Islet of Langerhans (tissue), 1 donor: ENCODE results near the gene TP53I13.
"Not testable (repeated sequence)": the region's sequence is repeated elsewhere in the genome, so short reads cannot be mapped to it uniquely, and the experiment has no call there.

ENCODE experiments used
- FAIRE-seq: peaks from one replicate; lab custom pipeline; 2011; peaks lifted over from hg19 to GRCh38; lab: Jason Lieb, UNC

Gene TP53I13, protein sequence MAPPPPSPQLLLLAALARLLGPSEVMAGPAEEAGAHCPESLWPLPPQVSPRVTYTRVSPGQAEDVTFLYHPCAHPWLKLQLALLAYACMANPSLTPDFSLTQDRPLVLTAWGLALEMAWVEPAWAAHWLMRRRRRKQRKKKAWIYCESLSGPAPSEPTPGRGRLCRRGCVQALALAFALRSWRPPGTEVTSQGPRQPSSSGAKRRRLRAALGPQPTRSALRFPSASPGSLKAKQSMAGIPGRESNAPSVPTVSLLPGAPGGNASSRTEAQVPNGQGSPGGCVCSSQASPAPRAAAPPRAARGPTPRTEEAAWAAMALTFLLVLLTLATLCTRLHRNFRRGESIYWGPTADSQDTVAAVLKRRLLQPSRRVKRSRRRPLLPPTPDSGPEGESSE

DNA sequence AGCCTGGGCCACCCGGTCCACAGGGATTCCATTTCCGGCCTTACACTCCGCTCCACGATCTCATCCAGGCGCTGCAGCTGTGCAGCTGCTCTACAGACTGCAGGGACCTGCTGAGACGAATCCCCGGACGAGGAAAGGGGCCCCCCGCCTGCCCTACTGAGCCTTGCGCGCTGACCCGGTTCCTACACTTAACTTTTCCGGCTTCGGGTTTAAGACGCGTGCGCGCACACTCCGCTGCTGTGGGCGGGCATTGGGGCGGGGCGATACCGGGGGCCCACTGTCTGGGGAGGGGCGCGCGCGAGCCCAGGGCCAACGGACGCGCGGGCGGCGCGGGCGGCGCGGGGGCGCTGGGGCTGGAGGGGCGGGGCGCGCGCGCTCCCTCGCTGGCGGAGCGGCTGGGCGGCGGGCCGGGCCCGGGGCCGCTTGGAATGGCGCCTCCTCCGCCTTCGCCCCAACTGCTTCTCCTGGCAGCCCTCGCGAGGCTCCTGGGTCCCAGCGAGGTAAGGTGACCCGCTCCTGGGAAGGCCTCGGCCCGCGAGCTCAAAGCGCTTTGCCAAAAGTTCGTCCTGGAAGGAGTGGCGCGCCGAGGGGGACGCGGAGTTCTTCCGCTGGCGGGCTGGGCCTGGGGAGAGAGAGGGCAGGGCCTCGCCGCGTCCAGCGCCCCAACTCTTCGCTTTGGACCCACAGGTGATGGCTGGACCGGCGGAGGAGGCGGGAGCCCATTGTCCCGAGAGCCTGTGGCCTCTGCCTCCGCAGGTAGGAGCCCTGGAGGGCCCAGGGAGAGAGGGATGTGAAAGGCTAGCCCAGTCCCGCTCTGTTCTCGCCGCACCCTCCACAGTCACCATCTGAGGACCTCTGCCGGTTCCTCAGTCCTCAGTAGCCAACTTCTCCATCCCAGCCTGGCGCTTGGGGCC, at the start of gene TP53I13:
Gene TP53I13, plus strand, starts transcription at position 371 of the 914 bp plus-strand sequence. Its CDS starts 58 bp downstream, at position 429.
- FAIRE-seq = no peak

DNA sequence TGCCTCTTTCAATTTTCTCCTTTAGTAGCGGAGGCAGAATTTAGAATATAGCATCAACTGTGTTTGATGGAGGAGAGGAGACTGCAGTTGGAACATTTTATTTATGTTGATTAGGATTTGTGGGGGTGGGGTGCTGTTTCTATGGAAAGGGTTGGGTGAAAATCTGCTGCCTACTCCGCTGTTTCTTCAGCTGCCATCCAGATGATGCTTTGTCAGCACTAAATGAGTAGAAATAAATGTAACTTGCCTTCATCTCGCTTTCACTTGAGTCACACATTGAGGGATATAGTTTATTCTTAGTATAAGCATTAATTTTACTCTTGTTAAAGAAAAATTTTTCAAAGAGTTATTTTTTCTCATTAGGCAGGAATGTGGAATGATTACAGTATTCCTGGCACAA, 43.8 kb upstream of the TP53I13 start:
- peak; percentile 62 for FAIRE-seq

DNA sequence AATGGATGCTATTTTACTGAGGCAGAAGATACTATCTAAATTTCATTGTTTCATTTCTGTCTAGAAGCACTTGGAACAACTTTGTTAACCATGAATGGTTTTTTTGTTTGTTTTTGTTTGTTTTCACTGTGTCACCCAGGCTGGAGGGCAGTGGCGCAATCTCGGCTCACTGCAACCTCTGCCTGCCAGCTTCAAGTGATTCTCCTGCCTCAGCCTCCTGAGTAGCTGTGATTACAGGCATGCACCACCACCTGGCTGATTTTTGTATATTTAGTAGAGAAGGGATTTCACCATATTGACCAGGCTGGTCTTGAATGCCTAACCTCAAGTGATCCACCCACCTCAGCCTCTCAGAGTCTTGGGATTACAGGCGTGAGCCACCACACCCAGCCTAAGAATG, 42.2 kb upstream of the TP53I13 start:
- no peak for FAIRE-seq

DNA sequence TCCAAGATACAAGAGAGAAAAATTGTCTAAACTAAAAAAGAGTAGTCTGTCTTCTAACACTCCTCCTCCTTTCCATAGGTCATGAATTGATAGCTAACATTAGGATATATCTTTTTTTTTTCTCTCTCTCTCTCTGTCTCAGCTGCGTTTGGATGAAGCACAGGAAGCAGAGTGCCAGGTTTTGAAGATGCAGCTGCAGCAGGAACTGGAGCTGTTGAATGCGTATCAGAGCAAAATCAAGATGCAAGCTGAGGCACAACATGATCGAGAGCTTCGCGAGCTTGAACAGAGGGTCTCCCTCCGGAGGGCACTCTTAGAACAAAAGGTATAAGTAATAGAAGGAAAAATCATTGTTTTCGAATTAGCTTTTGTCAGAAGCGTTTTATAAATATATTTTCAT, 34.5 kb upstream of the TP53I13 start:
- no peak for FAIRE-seq

DNA sequence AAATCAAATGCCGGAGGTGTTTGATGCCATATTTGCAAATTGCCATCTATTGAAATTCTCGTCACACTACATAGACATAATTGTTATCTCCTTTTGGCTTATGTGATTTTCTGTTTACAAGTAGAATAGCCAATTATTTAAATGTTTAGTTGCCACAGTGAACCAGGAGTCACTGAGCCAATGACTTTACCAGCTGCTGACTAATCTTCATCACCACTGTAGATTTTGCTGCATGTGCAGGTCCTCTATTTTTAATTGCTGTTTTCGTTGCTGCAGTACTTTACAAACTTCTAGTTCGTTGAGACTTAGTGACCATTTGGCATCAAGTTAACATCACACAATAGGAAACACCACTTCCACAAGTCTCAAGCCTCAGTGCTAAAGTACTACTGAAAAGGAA, 24.4 kb upstream of the TP53I13 start:
- no peak for FAIRE-seq

DNA sequence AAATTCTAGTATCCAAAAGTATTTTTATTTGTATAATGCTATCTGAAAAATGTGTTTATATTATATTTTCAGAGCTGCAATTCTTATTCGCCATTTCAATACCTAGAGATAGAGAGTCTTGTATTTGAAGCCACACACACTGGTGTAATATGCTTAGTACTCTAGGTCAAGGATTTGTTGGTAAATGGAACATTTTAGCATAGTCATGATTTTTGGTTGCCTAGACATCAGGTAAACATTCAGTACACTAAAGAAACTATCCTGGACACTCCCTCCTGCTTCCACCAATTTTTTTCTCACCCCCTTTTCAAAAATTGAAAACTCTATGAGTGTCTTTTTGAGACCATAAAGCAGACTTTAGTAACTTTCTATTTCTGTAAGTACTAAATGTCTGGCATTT, 22.4 kb upstream of the TP53I13 start:
- no peak for FAIRE-seq

DNA sequence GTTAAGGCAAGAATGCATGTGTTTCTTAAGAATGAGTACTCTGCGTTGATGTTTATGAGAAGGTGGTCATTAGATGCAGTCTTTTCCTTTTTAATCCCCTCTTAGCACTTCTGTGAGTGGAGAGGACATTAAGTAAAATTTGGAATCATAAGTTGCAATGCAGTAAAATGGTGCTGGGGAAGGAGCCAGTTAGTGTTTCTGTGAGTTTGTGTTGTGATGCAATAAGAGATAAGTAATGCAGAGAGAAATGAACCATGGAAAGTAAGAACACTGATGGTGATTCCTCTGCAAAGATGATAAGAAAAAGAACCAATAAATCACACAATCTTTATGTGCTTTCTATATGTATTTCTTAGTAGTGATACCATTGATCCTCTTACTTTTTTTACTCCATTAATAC, 21.7 kb upstream of the TP53I13 start:
- peak; percentile 5 for FAIRE-seq

DNA sequence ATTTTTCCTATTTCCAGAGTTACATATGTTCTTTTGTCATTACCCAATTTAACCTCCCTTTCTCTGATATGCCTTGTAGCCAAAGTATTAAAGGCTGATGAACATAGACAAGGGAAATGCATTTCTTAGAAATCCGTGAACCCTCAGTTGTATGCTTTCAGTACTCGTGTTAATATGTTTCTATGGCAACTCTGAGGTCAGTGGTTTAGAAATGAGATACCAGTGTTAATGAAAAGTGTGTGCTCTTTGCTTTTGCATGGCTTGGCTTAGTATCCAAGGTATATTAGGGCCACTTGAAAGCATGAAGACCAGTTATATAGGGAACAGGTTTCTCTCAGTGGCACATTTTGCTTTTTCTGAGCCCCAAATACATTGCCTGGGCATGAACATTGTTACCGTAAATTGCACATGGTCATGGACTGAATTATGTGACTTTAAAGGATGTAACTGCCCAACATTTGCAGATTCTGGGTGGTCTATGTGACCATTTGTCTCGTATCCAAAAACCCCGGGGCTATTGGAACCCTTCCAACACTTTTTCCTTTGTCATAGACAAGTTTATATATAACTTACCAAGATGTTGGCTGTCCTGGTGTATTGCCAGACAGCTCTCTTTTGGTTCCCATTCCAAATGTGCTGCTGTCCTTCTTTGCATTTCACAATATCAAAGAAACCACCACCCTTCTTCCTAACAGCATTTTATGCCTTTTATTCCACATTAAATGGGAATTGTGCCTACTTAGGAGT, 19.2 kb upstream of the TP53I13 start:
- FAIRE-seq = peak; percentile 98

DNA sequence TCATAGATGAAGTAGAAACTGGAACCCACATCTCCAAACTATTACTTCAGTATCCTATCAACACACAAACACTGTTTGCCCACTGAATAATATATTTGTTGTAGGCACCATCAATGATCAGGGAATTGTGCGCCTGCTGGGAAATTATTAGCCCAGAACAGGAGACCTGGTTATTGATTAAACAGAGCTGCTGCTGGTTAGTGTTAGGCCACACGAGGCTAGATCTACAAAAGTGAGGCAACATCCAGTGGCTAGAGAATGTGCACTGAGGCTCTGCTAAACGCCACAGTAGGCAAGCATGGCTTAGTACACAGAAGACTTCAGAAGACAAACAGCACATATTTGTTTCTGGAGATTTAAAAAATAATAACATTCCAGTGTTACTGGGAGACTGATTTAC, 12.7 kb upstream of the TP53I13 start:
- FAIRE-seq = peak; percentile 76

DNA sequence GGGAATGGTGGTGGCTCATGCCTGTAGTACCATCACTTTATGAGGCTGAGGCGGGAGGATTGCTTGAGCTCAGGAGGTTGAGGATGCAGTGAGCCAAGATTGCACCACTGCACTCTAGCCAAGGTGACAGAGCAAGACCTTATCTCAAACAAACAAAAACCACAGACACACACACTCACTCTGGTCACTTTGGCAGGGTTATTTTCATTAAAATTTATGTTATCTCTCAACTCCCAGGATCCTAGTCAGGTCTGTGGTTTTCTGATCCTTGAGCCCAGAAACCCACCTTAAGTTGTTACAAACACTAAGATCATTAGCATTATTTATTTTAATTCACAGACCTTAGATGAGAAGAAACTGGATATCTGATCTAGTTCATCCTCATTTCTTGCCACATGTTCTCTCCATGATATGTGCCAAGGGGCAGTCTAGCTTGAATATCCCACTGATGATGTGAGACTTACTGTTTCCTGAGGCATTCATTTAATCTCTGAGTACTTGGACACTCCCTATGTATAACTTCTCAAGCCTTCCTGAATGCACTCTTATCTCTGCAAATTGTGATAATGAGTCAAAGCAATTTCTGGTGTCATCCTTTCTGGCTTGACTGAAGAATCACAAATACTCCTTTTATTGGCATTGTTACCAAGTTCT, 11.3 kb upstream of the TP53I13 start:
- no peak for FAIRE-seq

DNA sequence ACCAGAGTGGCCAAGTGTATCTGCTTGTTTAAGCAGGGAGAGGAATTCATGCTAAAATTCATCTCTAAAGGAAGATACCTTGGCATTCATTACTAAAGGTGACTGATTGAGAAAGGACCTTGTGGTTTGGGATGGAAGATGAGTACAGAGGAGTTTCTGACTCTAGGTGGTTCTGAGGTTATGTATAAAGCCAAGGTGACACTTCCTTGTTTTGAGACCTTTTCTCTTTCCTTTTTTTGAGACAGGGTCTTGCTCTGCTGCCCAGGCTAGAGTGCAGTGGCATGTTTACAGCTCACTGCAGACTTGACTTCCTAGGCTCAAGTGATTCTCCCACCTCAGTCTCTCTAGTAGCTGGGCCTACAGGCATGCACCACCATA, 10.8 kb upstream of the TP53I13 start:
- no peak for FAIRE-seq

DNA sequence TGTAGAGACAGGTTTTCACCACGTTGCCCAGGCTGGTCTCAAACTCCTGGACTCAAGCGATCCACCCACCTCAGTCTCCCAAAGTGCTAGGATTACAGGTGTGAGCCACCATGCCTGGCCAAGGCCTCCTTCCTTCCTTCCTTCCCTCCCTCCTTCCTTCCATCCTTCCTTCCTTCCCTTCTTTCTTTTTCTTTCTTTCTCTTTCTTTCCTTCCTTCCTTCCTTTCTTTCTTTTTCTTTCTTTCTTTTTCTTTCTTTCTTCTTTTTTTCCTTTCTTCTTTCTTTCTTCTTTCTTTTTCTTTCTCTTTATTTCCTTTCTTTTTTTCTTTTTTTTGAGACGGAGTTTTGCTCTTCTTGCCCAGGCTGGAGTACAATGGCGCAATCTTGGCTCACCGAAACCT, 10.4 kb upstream of the TP53I13 start:
- FAIRE-seq = not testable (repeated sequence)

DNA sequence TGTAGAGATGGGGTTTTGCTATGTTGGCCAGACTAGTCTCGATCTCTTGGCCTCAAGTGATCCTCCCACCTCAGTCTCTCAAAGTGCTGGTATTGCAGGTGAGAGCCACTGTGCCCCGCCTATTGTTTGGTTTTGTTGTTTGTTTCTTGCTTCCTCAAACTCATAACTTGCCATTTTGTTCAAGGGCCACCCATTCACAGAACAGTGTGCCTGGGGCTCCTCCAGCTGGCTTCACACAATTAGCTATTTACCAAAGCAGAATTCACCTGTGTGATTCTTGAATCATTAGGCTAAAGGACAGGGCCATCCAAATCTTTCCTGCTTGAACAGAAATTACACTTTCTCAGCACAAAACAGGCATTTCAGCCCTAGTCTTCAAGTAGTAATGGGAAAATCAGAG, 8.9 kb upstream of the TP53I13 start:
- no peak for FAIRE-seq

DNA sequence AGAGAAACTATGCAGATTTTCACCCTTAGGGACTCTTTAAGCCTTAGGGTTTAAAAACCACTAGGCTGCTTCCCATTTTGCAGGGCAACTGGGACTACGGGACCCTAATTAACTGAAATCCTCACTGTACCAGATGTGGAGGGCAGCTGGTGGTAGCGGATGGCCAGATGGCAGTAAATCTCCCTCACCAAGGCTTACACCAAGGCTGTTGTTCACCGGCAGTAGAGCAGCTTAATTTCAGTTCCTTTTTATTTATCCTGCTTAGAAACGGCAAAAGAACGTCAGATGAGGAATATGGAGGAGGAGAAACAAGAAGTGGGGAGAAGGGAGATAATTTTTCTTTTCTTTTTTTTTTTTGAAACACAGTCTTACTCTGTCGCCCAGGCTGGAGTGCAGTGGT, 8.2 kb upstream of the TP53I13 start:
- no peak for FAIRE-seq

DNA sequence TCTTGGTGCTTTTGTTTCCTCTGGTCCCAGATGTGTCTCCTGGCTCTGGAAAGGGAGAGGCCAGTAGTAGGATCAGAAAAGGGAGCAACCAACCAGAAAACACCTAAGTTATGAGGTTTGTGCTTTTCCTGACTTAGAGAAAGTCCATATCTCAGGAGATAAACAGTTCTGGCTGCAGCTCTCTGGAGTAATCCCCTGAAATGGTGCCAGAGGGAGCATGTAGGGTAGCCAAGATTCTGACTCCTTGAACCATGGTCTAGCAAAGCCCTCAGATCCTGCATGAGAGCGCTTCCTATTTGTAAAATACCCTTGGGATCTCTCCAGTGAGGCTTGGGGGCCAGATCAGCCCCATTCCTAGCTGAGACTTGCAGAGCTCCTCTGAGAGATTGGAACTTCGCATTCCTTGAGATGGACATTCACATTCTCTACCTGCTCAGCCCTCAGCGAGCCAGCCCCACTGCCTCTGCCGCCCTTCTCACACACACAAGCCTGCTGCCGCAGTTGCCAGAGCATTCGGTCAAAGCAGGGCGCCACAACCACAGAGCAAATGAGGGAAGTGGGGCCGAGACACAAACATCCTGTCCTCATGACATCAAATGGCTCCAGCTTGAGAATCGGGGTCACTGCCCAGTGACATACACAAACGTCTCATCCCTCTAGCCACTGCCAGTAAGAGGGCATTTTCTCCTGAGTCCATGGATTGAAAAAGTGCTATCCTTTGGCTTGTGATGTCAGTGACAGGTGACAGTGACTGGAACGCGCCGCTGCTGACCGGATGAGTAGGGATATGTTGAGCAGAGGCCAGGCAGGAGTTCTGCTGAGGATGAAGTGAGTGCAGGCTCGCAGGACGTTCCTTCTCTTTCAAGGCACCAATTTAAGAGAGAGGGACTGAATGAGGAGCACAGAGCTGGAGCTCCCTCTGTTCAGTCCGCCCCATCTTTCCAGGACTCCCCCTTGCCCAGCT, 6.7 kb upstream of the TP53I13 start:
- FAIRE-seq = no peak

DNA sequence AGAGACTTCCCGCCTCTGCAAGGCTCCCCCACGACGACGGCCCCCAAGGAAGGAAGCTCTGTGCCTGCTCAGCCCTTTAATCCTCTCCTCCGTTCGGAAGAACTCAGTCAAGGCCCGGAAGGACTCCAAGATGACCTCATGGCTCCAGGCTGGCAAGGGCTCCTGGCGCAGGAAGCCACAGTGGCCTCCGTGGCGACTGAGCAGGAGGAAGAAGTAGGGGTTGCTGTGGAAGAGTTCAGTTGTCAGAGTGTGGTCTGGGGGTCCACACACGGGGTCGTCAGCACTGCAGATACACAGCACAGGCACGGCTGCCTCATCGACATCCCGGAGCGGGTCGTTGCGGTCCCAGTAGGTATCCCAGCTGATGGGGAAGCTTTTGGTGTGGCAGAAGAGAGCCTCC, 5.9 kb upstream of the TP53I13 start:
- no peak for FAIRE-seq

DNA sequence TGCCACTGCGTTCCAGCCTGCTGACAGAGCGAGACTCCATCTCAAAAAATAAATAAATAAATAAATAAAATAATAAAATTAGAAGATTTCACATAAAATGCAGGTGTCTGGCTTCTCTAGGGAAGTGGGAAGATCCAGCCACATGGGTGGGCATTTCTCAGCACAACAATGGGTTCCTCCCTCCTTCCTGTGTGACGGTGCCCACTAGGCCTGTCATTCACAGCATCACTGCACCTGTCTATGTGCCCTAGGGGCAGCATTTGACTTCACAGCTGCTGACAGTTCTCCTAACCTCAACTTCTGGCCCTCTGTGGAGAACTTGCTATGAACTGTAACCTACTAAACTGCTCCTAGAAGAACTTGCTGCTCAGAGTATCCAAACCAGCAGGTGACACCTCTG, 4.7 kb upstream of the TP53I13 start:
- FAIRE-seq = no peak

DNA sequence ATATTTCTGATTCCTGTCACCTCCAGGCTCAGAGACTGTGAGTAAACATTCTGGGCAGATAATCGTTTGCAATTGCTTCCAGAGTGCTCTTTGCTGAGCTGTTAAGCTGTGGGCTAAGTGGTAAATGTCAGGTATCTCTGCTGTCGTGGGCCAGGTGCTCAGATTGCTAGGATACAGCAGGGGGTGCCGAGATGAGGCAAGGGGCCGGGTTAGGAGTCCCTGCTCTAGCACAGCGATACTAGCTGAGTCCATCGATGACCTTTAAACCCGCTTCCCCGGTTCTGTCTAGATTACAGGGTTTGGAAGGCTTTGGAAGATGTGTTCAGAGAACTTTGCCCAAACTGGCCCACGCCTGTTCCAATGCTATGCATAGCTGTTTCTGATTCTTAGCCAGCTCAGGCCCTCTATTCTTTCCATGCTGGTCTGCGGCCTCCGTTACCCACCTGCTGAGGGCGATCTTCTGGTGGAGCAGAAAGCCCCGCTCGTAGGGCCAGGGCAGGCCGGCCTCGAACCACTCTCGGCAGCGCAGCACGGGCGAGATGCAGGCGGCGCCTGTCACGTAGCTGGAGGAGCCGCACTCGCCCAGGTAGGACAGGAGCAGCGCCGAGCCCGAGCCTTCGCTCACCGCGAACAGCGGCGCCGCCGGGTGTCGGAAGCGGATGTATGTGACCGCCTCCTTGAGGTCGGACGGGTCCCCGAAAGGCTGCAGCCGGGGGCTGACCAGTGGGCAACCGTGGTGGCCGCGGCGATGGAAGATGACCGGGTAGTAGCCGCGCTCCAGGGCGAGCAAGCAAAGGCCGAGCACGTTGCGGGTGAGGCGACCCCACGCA, 2.6 kb upstream of the TP53I13 start:
- FAIRE-seq = peak; percentile 73

DNA sequence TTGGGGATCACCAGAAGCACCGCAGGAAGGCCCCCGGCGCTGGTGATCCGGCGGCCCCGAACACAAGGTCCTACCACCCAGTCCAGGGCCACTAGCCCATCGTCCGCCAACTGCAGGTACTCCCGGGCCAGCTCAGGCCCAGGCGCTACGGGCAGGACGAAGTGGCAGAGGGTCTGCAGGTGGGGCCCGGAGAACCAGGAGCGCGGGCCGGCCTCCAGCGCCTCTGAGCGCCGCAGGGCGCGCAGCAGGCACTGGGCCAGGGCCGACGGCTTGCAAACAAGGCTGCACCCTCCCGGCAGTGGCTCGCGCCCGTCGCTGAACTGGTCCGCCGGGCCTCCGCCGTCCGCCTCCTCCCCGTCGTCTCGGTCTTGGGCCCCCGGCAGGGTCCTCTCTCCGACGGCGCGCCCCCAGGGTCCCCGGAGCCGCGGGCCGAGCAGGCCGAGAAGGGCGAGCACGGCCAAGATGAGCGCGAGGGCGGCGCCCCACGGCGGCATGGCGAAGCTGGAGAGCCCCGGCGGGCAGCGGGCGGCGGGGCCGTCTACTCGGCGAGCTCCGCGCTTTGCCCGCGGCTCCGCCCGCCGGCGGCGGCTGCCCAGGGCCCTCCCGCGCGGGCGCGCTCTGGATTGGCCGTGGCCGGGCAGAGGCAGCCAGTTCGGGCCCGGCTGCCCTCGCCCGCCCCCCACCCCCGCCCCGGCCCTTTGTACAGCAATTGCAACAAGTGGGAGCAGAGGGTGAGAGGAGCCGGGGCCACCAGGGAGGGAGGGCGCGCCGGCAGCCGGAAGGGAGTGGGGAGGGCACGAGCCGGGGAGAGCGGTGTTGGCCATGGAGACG, 1.8 kb upstream of the TP53I13 start, which contains the start of gene ABHD15:
Gene ABHD15, minus strand, starts transcription at position 565 of the 831 bp plus-strand sequence. Its CDS starts 71 bp downstream, at position 494.
- no peak for FAIRE-seq
